Mucosa of rectum (tissue), 2 donors: ENCODE measurements around the gene CAMKMT.

Source experiments
- H3K27ac ChIP-seq, 2 donors: one replicate each; pipeline ENCODE4 v1.7.0; 2013; ENCODE audit warnings: inconsistent platforms in 2 of 2, low read depth in 2 of 2, low read length in 2 of 2
- H3K27me3 ChIP-seq, 2 donors: one replicate each; pipeline ENCODE4 v1.7.0; 2013; ENCODE audit warnings: low read length in 2 of 2; ENCODE audit not compliant: control insufficient read depth in 2 of 2, insufficient read depth in 2 of 2
- H3K36me3 ChIP-seq, 2 donors: one replicate each; pipeline ENCODE4 v1.7.0; 2013; ENCODE audit warnings: low read length in 2 of 2; ENCODE audit not compliant: control insufficient read depth in 2 of 2, insufficient read depth in 2 of 2
- H3K4me1 ChIP-seq, 2 donors: one replicate each; pipeline ENCODE4 v1.7.0; 2013; ENCODE audit warnings: low read length in 2 of 2, mild to moderate bottlenecking in 1 of 2; ENCODE audit not compliant: control insufficient read depth in 2 of 2, insufficient read depth in 2 of 2
- H3K4me3 ChIP-seq, 2 donors: one replicate each; pipeline ENCODE4 v1.7.0; 2013; ENCODE audit warnings: low read length in 2 of 2
- H3K9ac ChIP-seq, 2 donors: one replicate each; pipeline ENCODE4 v1.7.0; 2013; ENCODE audit warnings: low read length in 2 of 2, low read depth in 1 of 2, mild to moderate bottlenecking in 1 of 2
- H3K9me3 ChIP-seq, 2 donors: one replicate each; pipeline ENCODE4 v1.7.0; 2013; ENCODE audit warnings: low read length in 2 of 2; ENCODE audit not compliant: control insufficient read depth in 2 of 2
- donor health status: healthy.
- donor health status: Normal muscosa, but diverticular disease.

CAMKMT gene

DNA sequence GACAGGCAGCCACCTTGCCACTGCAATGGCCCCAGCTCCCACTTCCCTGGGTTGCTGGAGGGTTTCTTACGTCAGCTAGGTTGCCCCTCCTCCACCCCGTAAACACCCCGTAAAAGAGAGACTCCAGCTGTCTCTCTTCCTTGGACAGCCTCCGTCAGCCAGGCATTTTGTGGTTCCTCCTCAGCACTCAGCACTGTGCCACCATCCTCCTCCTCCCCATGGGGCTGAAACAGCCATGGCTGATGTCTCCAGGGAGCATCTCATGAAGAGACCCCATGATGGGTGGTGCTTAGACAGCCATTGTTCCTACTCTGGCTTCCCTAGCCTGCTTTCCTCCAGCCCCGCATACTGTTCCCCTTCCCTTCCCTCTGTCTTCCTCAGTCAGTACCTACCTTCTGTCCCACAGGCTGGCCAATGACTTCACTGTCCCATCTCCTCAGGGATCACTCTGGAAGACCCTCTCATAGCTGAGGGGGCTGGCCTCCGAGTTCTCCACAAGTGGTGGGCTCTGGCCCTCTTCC lies 436.5 kb downstream of the CAMKMT start:
- H3K4me3 ChIP-seq, result no peak overlapping the region
- no peak overlapping the region for H3K27ac ChIP-seq
- no peaks in the 10 kb centered on the region for H3K36me3 ChIP-seq
- H3K27me3 ChIP-seq, result peaks cover 37 to 45% of the 10 kb centered on the region in 2 donors
- no peaks in the 10 kb centered on the region for H3K9me3 ChIP-seq
- H3K9ac ChIP-seq, result no peak overlapping the region
- H3K4me1 ChIP-seq, result peaks cover 0 to 5% of the 10 kb centered on the region in 2 donors

GRCh38 chr2:44799105-44799504 lies 437.4 kb downstream of the CAMKMT start:
- Histone ChIP-seq H3K36me3 (no peaks in the 10 kb centered on the region), H3K4me3 (no peak overlapping the region), H3K9ac (no peak overlapping the region), H3K9me3 (no peaks in the 10 kb centered on the region), H3K27ac (no peak overlapping the region), H3K27me3 (peaks cover 37 to 51% of the 10 kb centered on the region in 2 donors), H3K4me1 (peaks cover 0 to 5% of the 10 kb centered on the region in 2 donors)

DNA sequence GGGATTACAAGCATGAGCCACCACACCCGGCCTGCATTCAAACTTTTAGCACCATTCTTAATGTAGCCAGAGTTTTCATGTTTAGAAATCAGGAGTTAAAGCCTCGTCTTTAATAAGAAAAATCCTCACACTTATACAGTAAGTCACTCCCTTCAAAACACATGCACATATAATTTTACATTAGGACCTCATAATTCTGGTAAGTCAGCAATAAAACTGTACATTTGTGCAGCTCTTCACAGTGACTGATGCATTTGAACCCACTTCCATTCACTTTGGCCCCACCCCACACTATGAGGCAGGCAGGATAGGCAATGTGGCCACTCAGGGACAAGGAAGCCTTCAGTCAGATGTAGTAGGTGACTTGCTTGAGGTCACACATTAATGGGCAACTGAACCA lies 438.0 kb downstream of the CAMKMT start:
- Histone ChIP-seq H3K4me3 (no peak overlapping the region), H3K27me3 (peaks cover 43 to 57% of the 10 kb centered on the region in 2 donors), H3K36me3 (no peaks in the 10 kb centered on the region), H3K9me3 (no peaks in the 10 kb centered on the region), H3K4me1 (peaks cover 0 to 5% of the 10 kb centered on the region in 2 donors), H3K27ac (no peak overlapping the region), H3K9ac (no peak overlapping the region)

GRCh38 chr2:44801289-44801840 lies 439.6 kb downstream of the CAMKMT start:
- H3K4me3 ChIP-seq, result no peak overlapping the region
- H3K27me3 ChIP-seq, result peaks cover 57 to 73% of the 10 kb centered on the region in 2 donors
- H3K27ac ChIP-seq, result no peak overlapping the region
- H3K9me3 ChIP-seq, result no peaks in the 10 kb centered on the region
- no peaks in the 10 kb centered on the region for H3K36me3 ChIP-seq
- H3K4me1 ChIP-seq, result peaks cover 0 to 5% of the 10 kb centered on the region in 2 donors
- H3K9ac ChIP-seq, result no peak overlapping the region

- peaks cover 62 to 77% of the 10 kb centered on the region in 2 donors for H3K27me3 ChIP-seq
- H3K9ac ChIP-seq, result no peak overlapping the region
- H3K27ac ChIP-seq, result no peak overlapping the region
- no peaks in the 10 kb centered on the region for H3K9me3 ChIP-seq
- H3K4me1 ChIP-seq, result peaks cover 0 to 5% of the 10 kb centered on the region in 2 donors
- no peak overlapping the region for H3K4me3 ChIP-seq
- no peaks in the 10 kb centered on the region for H3K36me3 ChIP-seq
Measured at GRCh38 chr2:44801841-44802776, 440.4 kb downstream of the CAMKMT start.

DNA sequence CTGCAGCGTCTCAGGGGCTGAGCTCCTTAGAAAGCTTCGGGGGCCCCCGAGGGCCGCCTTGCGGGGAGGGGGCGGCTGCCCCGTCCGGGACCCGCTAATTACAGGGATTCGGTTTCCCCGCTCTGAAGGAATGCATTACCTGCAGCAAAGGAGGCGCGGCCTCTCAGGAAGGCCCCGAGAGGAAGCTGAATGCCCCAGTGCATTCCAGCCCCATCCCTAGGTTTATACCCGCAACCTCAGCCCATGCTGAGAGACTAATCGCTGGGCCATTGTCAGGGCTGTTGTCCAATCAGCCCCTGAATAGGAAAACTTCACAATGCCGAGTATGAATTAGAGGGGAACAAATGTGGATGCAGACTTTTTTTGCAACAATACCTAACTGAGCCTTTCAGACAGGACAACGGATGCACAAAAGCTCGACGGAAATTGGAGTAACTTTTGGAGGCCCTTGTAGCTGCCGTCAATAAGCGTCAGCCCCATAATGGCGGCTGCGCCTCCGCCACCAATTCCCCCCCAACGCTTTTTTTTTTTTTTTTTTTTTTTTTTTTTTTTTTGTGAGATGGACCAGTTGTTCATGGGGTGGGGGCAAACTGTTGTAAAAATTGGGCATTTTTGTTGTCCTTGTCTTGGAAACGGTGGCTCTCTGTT lies 441.2 kb downstream of the CAMKMT start:
- no peak overlapping the region for H3K9ac ChIP-seq
- no peak overlapping the region for H3K27ac ChIP-seq
- no peaks in the 10 kb centered on the region for H3K9me3 ChIP-seq
- H3K4me3 ChIP-seq, result no peak overlapping the region
- H3K36me3 ChIP-seq, result no peaks in the 10 kb centered on the region
- H3K4me1 ChIP-seq, result peaks cover 0 to 5% of the 10 kb centered on the region in 2 donors
- peaks cover 68 to 83% of the 10 kb centered on the region in 2 donors for H3K27me3 ChIP-seq

DNA sequence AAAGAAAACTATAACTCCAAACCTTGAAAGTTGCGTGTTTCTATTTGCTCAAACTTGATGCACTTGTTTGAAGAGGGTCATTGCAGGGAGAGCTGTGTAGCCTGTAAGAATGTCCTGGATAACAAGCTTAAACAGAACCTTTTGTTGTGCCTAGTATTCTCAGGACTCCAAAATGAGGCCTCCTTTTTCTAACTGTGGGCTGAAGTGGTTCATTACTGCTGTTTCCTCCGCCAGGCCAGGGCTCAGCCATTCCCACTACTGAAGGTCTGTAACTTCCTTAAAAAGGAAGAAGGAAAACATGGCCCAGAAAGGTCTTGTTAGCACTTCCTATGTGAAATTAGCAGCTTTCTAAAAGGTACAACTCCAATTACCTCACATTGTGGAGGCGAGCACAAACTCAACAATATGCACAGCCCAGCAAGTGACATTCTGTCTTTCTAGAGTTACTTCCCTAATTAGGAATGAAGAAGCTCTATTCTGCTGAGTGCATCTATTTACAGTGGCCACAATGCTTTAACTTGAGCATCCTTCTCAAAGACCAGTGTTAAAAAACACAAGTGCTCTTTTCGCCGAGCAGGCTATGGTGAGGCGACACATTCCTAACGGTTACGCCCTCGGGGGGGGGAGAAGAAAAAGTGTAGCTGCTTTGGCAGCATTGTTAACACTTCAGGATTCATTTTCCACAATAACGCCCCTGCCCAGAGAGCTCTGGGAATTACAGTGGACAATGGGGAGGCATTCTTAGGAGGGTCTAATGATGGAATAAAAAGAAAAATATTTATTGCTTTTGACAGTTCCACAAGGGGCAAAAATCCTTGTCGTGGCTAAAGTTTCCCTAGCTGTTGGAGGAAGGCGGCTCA lies 442.9 kb downstream of the CAMKMT start:
- H3K27me3 ChIP-seq, result peaks cover 67 to 80% of the 10 kb centered on the region in 2 donors
- H3K9me3 ChIP-seq, result no peaks in the 10 kb centered on the region
- H3K4me3 ChIP-seq, result no peak overlapping the region
- H3K9ac ChIP-seq, result no peak overlapping the region
- H3K36me3 ChIP-seq, result no peaks in the 10 kb centered on the region
- peaks cover 0 to 5% of the 10 kb centered on the region in 2 donors for H3K4me1 ChIP-seq
- no peak overlapping the region for H3K27ac ChIP-seq

GRCh38 chr2:44805401-44806235 lies 443.9 kb downstream of the CAMKMT start:
- H3K36me3 ChIP-seq, result no peaks in the 10 kb centered on the region
- peaks cover 59 to 70% of the 10 kb centered on the region in 2 donors for H3K27me3 ChIP-seq

More at GRCh38 chr2:44805401-44806235, 443.9 kb downstream of the CAMKMT start:
- H3K9ac ChIP-seq, result no peak overlapping the region
- no peak overlapping the region for H3K27ac ChIP-seq
- H3K4me1 ChIP-seq, result peaks cover 0 to 5% of the 10 kb centered on the region in 2 donors
- no peak overlapping the region for H3K4me3 ChIP-seq
- no peaks in the 10 kb centered on the region for H3K9me3 ChIP-seq
